OCI-LY7 (cell line): ENCODE results near the gene EXTL1.

Experiments
- EZH2phosphoT487 ChIP-seq: fragments of 200-600 bp; sonication (generic); IDR thresholded peaks from 2 replicates; pipeline ENCODE4 v1.6.1; 2018; ENCODE audit warnings: low read depth, borderline replicate concordance, mild to moderate bottlenecking, mixed run types, antibody characterized with exemption, low read length, moderate library complexity, mixed read lengths
- TF ChIP-seq, protein P1 (sequence below): fragments of 200-600 bp; sonication (generic); conservative IDR thresholded peaks from 2 replicates; pipeline ENCODE4 v1.5.1; 2014; ENCODE audit warnings: mild to moderate bottlenecking, antibody characterized with exemption, low read length, moderate library complexity, mixed read lengths

DNA sequence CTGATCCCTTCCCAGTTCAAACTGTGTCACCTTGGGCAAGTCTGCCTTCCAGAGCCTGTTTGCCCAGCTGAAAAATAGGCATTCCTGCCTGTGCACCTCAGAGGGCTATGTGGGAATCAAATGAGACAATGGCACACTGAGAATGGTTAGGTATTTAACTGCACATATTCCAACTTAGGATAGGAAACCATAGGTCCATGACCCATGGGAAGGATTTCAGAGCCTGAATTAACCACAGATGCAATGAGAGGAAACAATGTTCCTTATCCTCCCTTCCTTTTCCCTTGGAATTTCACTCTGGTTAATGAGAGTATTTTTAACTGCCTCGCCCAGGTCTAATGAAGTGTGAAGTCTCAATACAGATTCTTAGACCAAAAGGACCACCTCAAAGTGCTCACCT, 36.4 kb upstream of the EXTL1 start:
- TF ChIP-seq, protein P1, sequence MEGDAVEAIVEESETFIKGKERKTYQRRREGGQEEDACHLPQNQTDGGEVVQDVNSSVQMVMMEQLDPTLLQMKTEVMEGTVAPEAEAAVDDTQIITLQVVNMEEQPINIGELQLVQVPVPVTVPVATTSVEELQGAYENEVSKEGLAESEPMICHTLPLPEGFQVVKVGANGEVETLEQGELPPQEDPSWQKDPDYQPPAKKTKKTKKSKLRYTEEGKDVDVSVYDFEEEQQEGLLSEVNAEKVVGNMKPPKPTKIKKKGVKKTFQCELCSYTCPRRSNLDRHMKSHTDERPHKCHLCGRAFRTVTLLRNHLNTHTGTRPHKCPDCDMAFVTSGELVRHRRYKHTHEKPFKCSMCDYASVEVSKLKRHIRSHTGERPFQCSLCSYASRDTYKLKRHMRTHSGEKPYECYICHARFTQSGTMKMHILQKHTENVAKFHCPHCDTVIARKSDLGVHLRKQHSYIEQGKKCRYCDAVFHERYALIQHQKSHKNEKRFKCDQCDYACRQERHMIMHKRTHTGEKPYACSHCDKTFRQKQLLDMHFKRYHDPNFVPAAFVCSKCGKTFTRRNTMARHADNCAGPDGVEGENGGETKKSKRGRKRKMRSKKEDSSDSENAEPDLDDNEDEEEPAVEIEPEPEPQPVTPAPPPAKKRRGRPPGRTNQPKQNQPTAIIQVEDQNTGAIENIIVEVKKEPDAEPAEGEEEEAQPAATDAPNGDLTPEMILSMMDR = no peak
- TF ChIP-seq EZH2phosphoT487 = no peak
